ENCODE measurements around the gene TCF19. TPM values are rescaled to one million over a fixed set of nuclear protein-coding genes. Genes with fewer than 3 reads are reported as not detected.

Gene TCF19
- total and polyA plus RNA-seq, 2 donors (not counting 1 experiment from before 2014, with no cell fraction given), result 7.2 to 8.4 TPM

GRCh38 chr6:31149827-31150447, 8.5 kb upstream of the TCF19 start:
- TF ChIP-seq EZH2 (IDR thresholded peaks at IDR 0.05; ENCODE audit: low read length, missing control alignments) (no peak), CTCF (conservative IDR thresholded peaks at IDR 0.05 in 1 of 2, IDR thresholded peaks at IDR 0.05 in 1 of 2; ENCODE audit: low read depth in 1 of 2, low read length in 2 of 2) (no peak)
- Histone ChIP-seq H3K4me1 (ENCODE audit: control insufficient read depth, extremely low read depth, insufficient read depth, low read length) (no peaks in the 10 kb centered on the region), H2AFZ (ENCODE audit: low read length) (no peak overlapping the region), H3K4me2 (ENCODE audit: extremely low read depth, insufficient read depth, low read length) (no peak overlapping the region), H3K27ac (ENCODE audit: insufficient read depth, low read length) (no peak overlapping the region), H3K4me3 (replicated peaks in 1 of 4; ENCODE audit: control extremely low read depth in 1 of 4, insufficient read depth in 1 of 4, low read depth in 3 of 4, low read length in 4 of 4) (no peak overlapping the region), H3K9ac (ENCODE audit: insufficient read depth, low read length) (no peak overlapping the region), H4K20me1 (ENCODE audit: control insufficient read depth, extremely low read depth, insufficient read depth, low read length) (no peaks in the 10 kb centered on the region), H3K79me2 (ENCODE audit: control insufficient read depth, insufficient read depth, low read length) (no peaks in the 10 kb centered on the region), H3K27me3 (ENCODE audit: control insufficient read depth, insufficient read depth, low read length) (no peaks in the 10 kb centered on the region), H3K9me3 (ENCODE audit: control insufficient read depth, insufficient read depth, low read depth, low read length) (no peaks in the 10 kb centered on the region), H3K36me3 (ENCODE audit: control insufficient read depth, insufficient read depth, low read length) (peaks cover 6% of the 10 kb centered on the region)
- no peak for DNase-seq (ENCODE audit: low read depth in 2 of 2)

- Histone ChIP-seq H3K79me2 (ENCODE audit: control insufficient read depth, insufficient read depth, low read length) (peaks cover 5% of the 10 kb centered on the region), H3K4me1 (ENCODE audit: control insufficient read depth, extremely low read depth, insufficient read depth, low read length) (no peaks in the 10 kb centered on the region), H3K27me3 (ENCODE audit: control insufficient read depth, insufficient read depth, low read length) (no peaks in the 10 kb centered on the region), H3K9me3 (ENCODE audit: control insufficient read depth, insufficient read depth, low read depth, low read length) (no peaks in the 10 kb centered on the region), H4K20me1 (ENCODE audit: control insufficient read depth, extremely low read depth, insufficient read depth, low read length) (no peaks in the 10 kb centered on the region), H3K4me3 (replicated peaks in 1 of 4; ENCODE audit: control extremely low read depth in 1 of 4, insufficient read depth in 1 of 4, low read depth in 3 of 4, low read length in 4 of 4) (no peak overlapping the region), H3K27ac (ENCODE audit: insufficient read depth, low read length) (no peak overlapping the region), H2AFZ (ENCODE audit: low read length) (no peak overlapping the region), H3K36me3 (ENCODE audit: control insufficient read depth, insufficient read depth, low read length) (peaks cover 6% of the 10 kb centered on the region), H3K9ac (ENCODE audit: insufficient read depth, low read length) (no peak overlapping the region), H3K4me2 (ENCODE audit: extremely low read depth, insufficient read depth, low read length) (no peak overlapping the region)
- no peak for DNase-seq (ENCODE audit: low read depth in 2 of 2)
- TF ChIP-seq EZH2 (IDR thresholded peaks at IDR 0.05; ENCODE audit: low read length, missing control alignments) (no peak), CTCF (conservative IDR thresholded peaks at IDR 0.05 in 1 of 2, IDR thresholded peaks at IDR 0.05 in 1 of 2; ENCODE audit: low read depth in 1 of 2, low read length in 2 of 2) (no peak)
Observed at GRCh38 chr6:31152781-31153180, 5.6 kb upstream of the TCF19 start.

- Histone ChIP-seq H4K20me1 (ENCODE audit: control insufficient read depth, extremely low read depth, insufficient read depth, low read length) (no peaks in the 10 kb centered on the region), H3K79me2 (ENCODE audit: control insufficient read depth, insufficient read depth, low read length) (peaks cover 13% of the 10 kb centered on the region), H3K4me3 (replicated peaks in 1 of 4; ENCODE audit: control extremely low read depth in 1 of 4, insufficient read depth in 1 of 4, low read depth in 3 of 4, low read length in 4 of 4) (no peak overlapping the region), H3K36me3 (ENCODE audit: control insufficient read depth, insufficient read depth, low read length) (peaks cover 4% of the 10 kb centered on the region), H2AFZ (ENCODE audit: low read length) (no peak overlapping the region), H3K27me3 (ENCODE audit: control insufficient read depth, insufficient read depth, low read length) (no peaks in the 10 kb centered on the region), H3K9ac (ENCODE audit: insufficient read depth, low read length) (no peak overlapping the region), H3K27ac (ENCODE audit: insufficient read depth, low read length) (no peak overlapping the region), H3K9me3 (ENCODE audit: control insufficient read depth, insufficient read depth, low read depth, low read length) (no peaks in the 10 kb centered on the region), H3K4me2 (ENCODE audit: extremely low read depth, insufficient read depth, low read length) (no peak overlapping the region), H3K4me1 (ENCODE audit: control insufficient read depth, extremely low read depth, insufficient read depth, low read length) (peaks cover 7% of the 10 kb centered on the region)
- no peak for TF ChIP-seq EZH2 (IDR thresholded peaks at IDR 0.05; ENCODE audit: low read length, missing control alignments)
- TF ChIP-seq CTCF (conservative IDR thresholded peaks at IDR 0.05 in 1 of 2, IDR thresholded peaks at IDR 0.05 in 1 of 2; ENCODE audit: low read depth in 1 of 2, low read length in 2 of 2), result no peak
- DNase-seq (ENCODE audit: low read depth in 2 of 2), result no peak
Observed at GRCh38 chr6:31154436-31154835, 4.0 kb upstream of the TCF19 start.

Data from fibroblast of lung (primary cell).